ENCODE measurements around the gene HBEGF.
A peak's percentile ranks its signal among the peaks of the same experiment; 100 is the strongest.

Gene HBEGF

GRCh38 chr5:140360681-140361479, 14.5 kb upstream of the HBEGF start:
- no peak overlapping the region for H2BK12ac ChIP-seq (ENCODE audit: low read length)
- no peak overlapping the region for H3K14ac ChIP-seq (ENCODE audit: low read length)
- H3K79me1 ChIP-seq (ENCODE audit: low read length), result no peaks in the 10 kb centered on the region
- no peak for DNase-seq
- no peak overlapping the region for H3K18ac ChIP-seq (ENCODE audit: low read length)
- no peak overlapping the region for H3K4me3 ChIP-seq (ENCODE audit: low read depth, low read length)
- H4K91ac ChIP-seq (ENCODE audit: low read depth, low read length), result no peak overlapping the region
- H2AK5ac ChIP-seq (ENCODE audit: low read length), result no peak overlapping the region
- no peak overlapping the region for H2AFZ ChIP-seq (ENCODE audit: insufficient read depth, low read length, poor library complexity)
- no peaks in the 10 kb centered on the region for H3K79me2 ChIP-seq (ENCODE audit: control insufficient read depth, insufficient read depth, low read length, poor library complexity)
- H3K27ac ChIP-seq (ENCODE audit: low read depth, low read length), result no peak overlapping the region
- no peak overlapping the region for H3K23ac ChIP-seq (ENCODE audit: low read length)
- no peak overlapping the region for H4K8ac ChIP-seq (ENCODE audit: low read depth, low read length)
- H3K4ac ChIP-seq (ENCODE audit: low read depth, low read length), result no peak overlapping the region
- no peaks in the 10 kb centered on the region for H3K36me3 ChIP-seq (ENCODE audit: control insufficient read depth in 1 of 2, insufficient read depth in 2 of 2, low read length in 2 of 2)
- H3K4me1 ChIP-seq (ENCODE audit: control insufficient read depth in 1 of 2, insufficient read depth in 2 of 2, low read length in 2 of 2), result peaks cover 0 to 5% of the 10 kb centered on the region in 2 experiments
- H2BK120ac ChIP-seq (ENCODE audit: insufficient read depth, low read length, poor library complexity), result no peak overlapping the region
- H3K4me2 ChIP-seq (ENCODE audit: low read length), result no peak overlapping the region
- H2BK5ac ChIP-seq (ENCODE audit: low read depth, low read length, poor library complexity), result no peak overlapping the region
- no peak overlapping the region for H4K12ac ChIP-seq (ENCODE audit: low read depth, low read length)
- no peaks in the 10 kb centered on the region for H3K27me3 ChIP-seq (ENCODE audit: insufficient read depth, low read length)
- H3K9ac ChIP-seq (ENCODE audit: low read length), result no peak overlapping the region
- no CpG with 5 or more reads among the region's 7 CpGs for WGBS (ENCODE audit: extremely low coverage, insufficient coverage, insufficient read length)
- H3K9me3 ChIP-seq (ENCODE audit: insufficient read depth, low read depth, low read length), result peaks cover 2% of the 10 kb centered on the region

GRCh38 chr5:140360101-140360500, 13.7 kb upstream of the HBEGF start, which contains the start of gene SLC4A9:
SLC4A9 (plus strand) TSS chr5:140360194; CDS start chr5:140360237, 43 bp downstream.
- H3K14ac ChIP-seq (ENCODE audit: low read length), result no peak within 1 kb of the TSS

DNA sequence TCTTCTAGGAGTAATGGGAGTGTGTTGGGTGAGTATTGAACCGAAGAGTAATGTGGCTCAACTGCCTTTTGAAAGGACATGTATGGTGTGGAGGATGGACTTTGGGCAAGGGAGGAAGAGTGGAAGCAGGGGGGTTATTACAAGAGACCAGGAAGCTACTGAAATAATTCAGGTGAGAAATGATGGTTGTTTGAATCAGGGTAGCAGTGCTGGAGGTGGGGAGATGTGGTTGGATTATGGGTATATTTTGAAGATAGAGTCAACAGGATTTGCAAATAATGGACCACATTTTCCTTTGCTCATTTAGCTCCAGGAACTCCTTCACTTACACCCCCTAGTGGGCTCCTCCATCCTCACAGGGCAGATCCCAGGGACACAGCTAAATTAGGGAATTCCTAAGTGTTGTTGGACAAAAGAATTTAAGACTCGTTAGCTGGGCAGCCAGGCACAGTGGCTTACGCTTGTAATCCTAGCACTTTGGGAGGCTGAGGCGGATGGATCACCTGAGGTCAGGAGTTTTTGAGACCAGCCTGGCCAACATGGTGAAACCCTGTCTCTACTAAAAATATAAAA, 12.4 kb upstream of the HBEGF start:
- H3K27ac ChIP-seq (ENCODE audit: low read depth, low read length), result no peak overlapping the region
- H3K4me3 ChIP-seq (ENCODE audit: low read depth, low read length), result no peak overlapping the region
- H4K12ac ChIP-seq (ENCODE audit: low read depth, low read length), result no peak overlapping the region
- H3K79me2 ChIP-seq (ENCODE audit: control insufficient read depth, insufficient read depth, low read length, poor library complexity), result no peaks in the 10 kb centered on the region
- no peak overlapping the region for H3K14ac ChIP-seq (ENCODE audit: low read length)
- H3K23ac ChIP-seq (ENCODE audit: low read length), result no peak overlapping the region
- no peak overlapping the region for H4K91ac ChIP-seq (ENCODE audit: low read depth, low read length)
- H3K9me3 ChIP-seq (ENCODE audit: insufficient read depth, low read depth, low read length), result peaks cover 2% of the 10 kb centered on the region
- H2AFZ ChIP-seq (ENCODE audit: insufficient read depth, low read length, poor library complexity), result no peak overlapping the region
- no peak overlapping the region for H2BK12ac ChIP-seq (ENCODE audit: low read length)
- no peak overlapping the region for H2BK5ac ChIP-seq (ENCODE audit: low read depth, low read length, poor library complexity)
- no peak overlapping the region for H2AK5ac ChIP-seq (ENCODE audit: low read length)
- no peak overlapping the region for H2BK120ac ChIP-seq (ENCODE audit: insufficient read depth, low read length, poor library complexity)
- DNase-seq, result peak; percentile 24 to 57
- no peak overlapping the region for H4K8ac ChIP-seq (ENCODE audit: low read depth, low read length)
- H3K79me1 ChIP-seq (ENCODE audit: low read length), result no peaks in the 10 kb centered on the region
- no peak overlapping the region for H3K18ac ChIP-seq (ENCODE audit: low read length)
- no peak overlapping the region for H3K9ac ChIP-seq (ENCODE audit: low read length)
- WGBS (ENCODE audit: extremely low coverage, insufficient coverage, insufficient read length), result no CpG with 5 or more reads among the region's 4 CpGs
- peaks cover 0 to 5% of the 10 kb centered on the region in 2 experiments for H3K4me1 ChIP-seq (ENCODE audit: control insufficient read depth in 1 of 2, insufficient read depth in 2 of 2, low read length in 2 of 2)
- H3K36me3 ChIP-seq (ENCODE audit: control insufficient read depth in 1 of 2, insufficient read depth in 2 of 2, low read length in 2 of 2), result no peaks in the 10 kb centered on the region
- no peak overlapping the region for H3K4me2 ChIP-seq (ENCODE audit: low read length)
- H3K27me3 ChIP-seq (ENCODE audit: insufficient read depth, low read length), result no peaks in the 10 kb centered on the region
- H3K4ac ChIP-seq (ENCODE audit: low read depth, low read length), result no peak overlapping the region

More at GRCh38 chr5:140360101-140360500, 13.7 kb upstream of the HBEGF start, which contains the start of gene SLC4A9:
- no CpG with 5 or more reads among the region's 2 CpGs for WGBS (ENCODE audit: extremely low coverage, insufficient coverage, insufficient read length)
- no peak within 1 kb of the TSS for H3K23ac ChIP-seq (ENCODE audit: low read length)
- H4K8ac ChIP-seq (ENCODE audit: low read depth, low read length), result no peak within 1 kb of the TSS
- H3K27me3 ChIP-seq (ENCODE audit: insufficient read depth, low read length), result no peaks in the 10 kb centered on the region
- no peak within 1 kb of the TSS for H3K18ac ChIP-seq (ENCODE audit: low read length)
- H2AK5ac ChIP-seq (ENCODE audit: low read length), result no peak within 1 kb of the TSS
- no peak within 1 kb of the TSS for H3K4me2 ChIP-seq (ENCODE audit: low read length)
- no peak within 1 kb of the TSS for H2BK5ac ChIP-seq (ENCODE audit: low read depth, low read length, poor library complexity)
- H3K27ac ChIP-seq (ENCODE audit: low read depth, low read length), result no peak within 1 kb of the TSS
- peaks cover 2% of the 10 kb centered on the region for H3K9me3 ChIP-seq (ENCODE audit: insufficient read depth, low read depth, low read length)
- no peaks in the 10 kb centered on the region for H3K36me3 ChIP-seq (ENCODE audit: control insufficient read depth in 1 of 2, insufficient read depth in 2 of 2, low read length in 2 of 2)
- H3K4ac ChIP-seq (ENCODE audit: low read depth, low read length), result no peak within 1 kb of the TSS
- H2BK12ac ChIP-seq (ENCODE audit: low read length), result no peak within 1 kb of the TSS
- H3K4me3 ChIP-seq (ENCODE audit: low read depth, low read length), result no peak within 1 kb of the TSS
- H4K12ac ChIP-seq (ENCODE audit: low read depth, low read length), result no peak within 1 kb of the TSS
- H3K4me1 ChIP-seq (ENCODE audit: control insufficient read depth in 1 of 2, insufficient read depth in 2 of 2, low read length in 2 of 2), result peaks cover 0 to 5% of the 10 kb centered on the region in 2 experiments
- no peak for DNase-seq
- no peaks in the 10 kb centered on the region for H3K79me2 ChIP-seq (ENCODE audit: control insufficient read depth, insufficient read depth, low read length, poor library complexity)
- H3K79me1 ChIP-seq (ENCODE audit: low read length), result no peaks in the 10 kb centered on the region
- no peak within 1 kb of the TSS for H2AFZ ChIP-seq (ENCODE audit: insufficient read depth, low read length, poor library complexity)
- no peak within 1 kb of the TSS for H4K91ac ChIP-seq (ENCODE audit: low read depth, low read length)
- no peak within 1 kb of the TSS for H3K9ac ChIP-seq (ENCODE audit: low read length)
- no peak within 1 kb of the TSS for H2BK120ac ChIP-seq (ENCODE audit: insufficient read depth, low read length, poor library complexity)

- WGBS (ENCODE audit: extremely low coverage, insufficient coverage, insufficient read length), result no CpG with 5 or more reads among the region's 18 CpGs
- H2AK5ac ChIP-seq (ENCODE audit: low read length), result no peak overlapping the region
- peak; percentile 89 to 92 for DNase-seq
Observed at GRCh38 chr5:140357726-140358093, 11.3 kb upstream of the HBEGF start.

More at GRCh38 chr5:140357726-140358093, 11.3 kb upstream of the HBEGF start:
- H3K27me3 ChIP-seq (ENCODE audit: insufficient read depth, low read length), result no peaks in the 10 kb centered on the region
- no peak overlapping the region for H3K18ac ChIP-seq (ENCODE audit: low read length)
- no peak overlapping the region for H3K14ac ChIP-seq (ENCODE audit: low read length)
- peak overlapping the region; percentile 53 for H2BK12ac ChIP-seq (ENCODE audit: low read length)
- no peak overlapping the region for H3K9ac ChIP-seq (ENCODE audit: low read length)
- H3K4ac ChIP-seq (ENCODE audit: low read depth, low read length), result no peak overlapping the region
- H4K12ac ChIP-seq (ENCODE audit: low read depth, low read length), result no peak overlapping the region
- peaks cover 0 to 2% of the 10 kb centered on the region in 2 experiments for H3K4me1 ChIP-seq (ENCODE audit: control insufficient read depth in 1 of 2, insufficient read depth in 2 of 2, low read length in 2 of 2)
- no peak overlapping the region for H4K8ac ChIP-seq (ENCODE audit: low read depth, low read length)
- H3K9me3 ChIP-seq (ENCODE audit: insufficient read depth, low read depth, low read length), result peaks cover under 1% of the 10 kb centered on the region
- no peak overlapping the region for H2BK5ac ChIP-seq (ENCODE audit: low read depth, low read length, poor library complexity)
- H3K79me1 ChIP-seq (ENCODE audit: low read length), result no peaks in the 10 kb centered on the region
- H3K79me2 ChIP-seq (ENCODE audit: control insufficient read depth, insufficient read depth, low read length, poor library complexity), result no peaks in the 10 kb centered on the region
- H2AFZ ChIP-seq (ENCODE audit: insufficient read depth, low read length, poor library complexity), result no peak overlapping the region
- H3K23ac ChIP-seq (ENCODE audit: low read length), result no peak overlapping the region
- no peak overlapping the region for H4K91ac ChIP-seq (ENCODE audit: low read depth, low read length)
- no peak overlapping the region for H3K4me3 ChIP-seq (ENCODE audit: low read depth, low read length)
- H3K36me3 ChIP-seq (ENCODE audit: control insufficient read depth in 1 of 2, insufficient read depth in 2 of 2, low read length in 2 of 2), result no peaks in the 10 kb centered on the region
- no peak overlapping the region for H2BK120ac ChIP-seq (ENCODE audit: insufficient read depth, low read length, poor library complexity)
- H3K27ac ChIP-seq (ENCODE audit: low read depth, low read length), result no peak overlapping the region
- peak overlapping the region; percentile 3 for H3K4me2 ChIP-seq (ENCODE audit: low read length)

Measured in trophoblast cell (in vitro differentiated cells and primary cell).